ENCODE measurements around the gene CCDC184. TPM values are rescaled to one million over a fixed set of nuclear protein-coding genes. Genes with fewer than 3 reads are reported as not detected.
"Not testable (repeated sequence)": the region's sequence is repeated elsewhere in the genome, so short reads cannot be mapped to it uniquely, and the experiment has no call there.

The CCDC184 gene
- total RNA-seq, 2 donors from 2014 or later = 0.81 to 5.6 TPM

GRCh38 chr12:48151103-48151771 is 32.2 kb upstream of the CCDC184 start:
- TF ChIP-seq CTCF (IDR thresholded peaks at IDR 0.05) = no peak
- H3K36me3 ChIP-seq = peaks cover 45% of the 10 kb centered on the region

GRCh38 chr12:48155786-48156185 is 27.7 kb upstream of the CCDC184 start:
- H3K4me3 ChIP-seq; ATAC-seq (ENCODE audit: insufficient number of reproducible peaks, low FRiP score, low read depth); H3K4me1 ChIP-seq (ENCODE audit: control insufficient read depth in 1 of 2, low read depth in 2 of 2); DNase-seq (ENCODE audit: low spot score); H3K27me3 ChIP-seq (replicated peaks; ENCODE audit: insufficient read depth); H3K27ac ChIP-seq; H3K9me3 ChIP-seq: not testable (repeated sequence)
- H3K36me3 ChIP-seq = peaks cover 19% of the 10 kb centered on the region

More at GRCh38 chr12:48151103-48151771, 32.2 kb upstream of the CCDC184 start:
- DNase-seq (ENCODE audit: low spot score) = no peak
- H3K4me1 ChIP-seq (ENCODE audit: control insufficient read depth in 1 of 2, low read depth in 2 of 2) = peaks cover 1 to 2% of the 10 kb centered on the region in 2 donors
- no peaks in the 10 kb centered on the region for H3K27me3 ChIP-seq (replicated peaks; ENCODE audit: insufficient read depth)
- H3K4me3 ChIP-seq = no peak overlapping the region
- no peak for ATAC-seq (ENCODE audit: insufficient number of reproducible peaks, low FRiP score, low read depth)
- H3K9me3 ChIP-seq = no peaks in the 10 kb centered on the region
- H3K27ac ChIP-seq = no peak overlapping the region

- Histone ChIP-seq H3K36me3 (peaks cover 12% of the 10 kb centered on the region), H3K4me1 (ENCODE audit: control insufficient read depth in 1 of 2, low read depth in 2 of 2) (peaks cover 6% of the 10 kb centered on the region in 2 donors), H3K9me3 (no peaks in the 10 kb centered on the region), H3K4me3 (peak overlapping the region; percentile 97), H3K27me3 (replicated peaks; ENCODE audit: insufficient read depth) (no peaks in the 10 kb centered on the region), H3K27ac (peak overlapping the region; percentile 73 to 78)
- DNase-seq (ENCODE audit: low spot score) = no peak
- TF ChIP-seq CTCF (IDR thresholded peaks at IDR 0.05) = no peak
- ATAC-seq (ENCODE audit: insufficient number of reproducible peaks, low FRiP score, low read depth) = no peak
These were observed 26.8 kb upstream of the CCDC184 start for GRCh38 chr12:48156652-48157017.

GRCh38 chr12:48157018-48157888 is 26.2 kb upstream of the CCDC184 start, which contains the start of gene ASB8:
Gene ASB8, minus strand, starts transcription at chr12:48157515. Its CDS starts 4,019 bp downstream, at chr12:48153496.
- H3K4me3 ChIP-seq = peak within 1 kb of the TSS; percentile 97
- TF ChIP-seq CTCF (IDR thresholded peaks at IDR 0.05) = peak; percentile 47
- DNase-seq (ENCODE audit: low spot score) = peak; percentile 97
- peaks cover 6% of the 10 kb centered on the region in 2 donors for H3K4me1 ChIP-seq (ENCODE audit: control insufficient read depth in 1 of 2, low read depth in 2 of 2)
- no peaks in the 10 kb centered on the region for H3K9me3 ChIP-seq
- ATAC-seq (ENCODE audit: insufficient number of reproducible peaks, low FRiP score, low read depth) = peak; percentile 97
- no peaks in the 10 kb centered on the region for H3K27me3 ChIP-seq (replicated peaks; ENCODE audit: insufficient read depth)
- H3K36me3 ChIP-seq = peaks cover 8% of the 10 kb centered on the region
- H3K27ac ChIP-seq = peak within 1 kb of the TSS; percentile 73 to 78

- no peaks in the 10 kb centered on the region for H3K27me3 ChIP-seq (replicated peaks; ENCODE audit: insufficient read depth)
- ATAC-seq (ENCODE audit: insufficient number of reproducible peaks, low FRiP score, low read depth) (peak; percentile 15), DNase-seq (ENCODE audit: low spot score) (no peak)
- peak overlapping the region; percentile 73 to 78 for H3K27ac ChIP-seq
- peaks cover 6% of the 10 kb centered on the region for H3K36me3 ChIP-seq
- TF ChIP-seq CTCF (IDR thresholded peaks at IDR 0.05) = no peak
- no peaks in the 10 kb centered on the region for H3K9me3 ChIP-seq
- H3K4me1 ChIP-seq (ENCODE audit: control insufficient read depth in 1 of 2, low read depth in 2 of 2) = peaks cover 6% of the 10 kb centered on the region in 2 donors
- H3K4me3 ChIP-seq = peak overlapping the region; percentile 97
These were observed 25.5 kb upstream of the CCDC184 start for GRCh38 chr12:48157889-48158370.

All from thoracic aorta (tissue), 2 donors.